ENCODE results near the gene SHISA9. TPM values are rescaled to one million over a fixed set of nuclear protein-coding genes. Genes with fewer than 3 reads are reported as not detected.
"Not testable (repeated sequence)": the region's sequence is repeated elsewhere in the genome, so short reads cannot be mapped to it uniquely, and the experiment has no call there.

The SHISA9 gene
- total and polyA plus RNA-seq, 5 donors from 2014 or later = not detected

GRCh38 chr16:12906765-12907516 lies 5.5 kb downstream of the SHISA9 start:
- Mint-ChIP-seq H3K4me3 (no peak overlapping the region), H3K4me1 (peaks cover 0 to 5% (median 0%) of the 10 kb centered on the region in 4 donors), H3K27ac (no peak overlapping the region), H3K27me3 (peaks cover 41% of the 10 kb centered on the region), H3K9me3 (peaks cover 0 to 3% (median 0%) of the 10 kb centered on the region in 7 donors), H3K36me3 (no peaks in the 10 kb centered on the region)
- DNase-seq (no peak), ATAC-seq (ENCODE audit: low read depth in 2 of 2) (no peak)
- Histone ChIP-seq H3K27ac (ENCODE audit: insufficient read depth, low read length, poor library complexity, severe bottlenecking) (no peak overlapping the region), H3K4me1 (ENCODE audit: control insufficient read depth, insufficient read depth, low read length, poor library complexity, severe bottlenecking) (peaks cover 5% of the 10 kb centered on the region), H3K36me3 (ENCODE audit: control insufficient read depth, insufficient read depth, low read length) (no peaks in the 10 kb centered on the region), H3K4me3 (ENCODE audit: low read depth, low read length) (no peak overlapping the region), H3K27me3 (ENCODE audit: control insufficient read depth, insufficient read depth, low read length) (peaks cover 2% of the 10 kb centered on the region), H3K9me3 (ENCODE audit: control insufficient read depth in 2 of 2, low read length in 2 of 2) (no peaks in the 10 kb centered on the region)

GRCh38 chr16:12907670-12908233 lies 6.4 kb downstream of the SHISA9 start:
- Mint-ChIP-seq H3K27ac (no peak overlapping the region), H3K36me3 (no peaks in the 10 kb centered on the region), H3K4me1 (peaks cover 0 to 1% (median 0%) of the 10 kb centered on the region in 4 donors), H3K4me3 (no peak overlapping the region), H3K9me3 (peaks cover 0 to 3% (median 0%) of the 10 kb centered on the region in 7 donors), H3K27me3 (peaks cover 41% of the 10 kb centered on the region)
- DNase-seq = peak in 1 of 3 donors; percentile 28
- Histone ChIP-seq H3K27ac (ENCODE audit: insufficient read depth, low read length, poor library complexity, severe bottlenecking) (no peak overlapping the region), H3K4me3 (ENCODE audit: low read depth, low read length) (no peak overlapping the region), H3K36me3 (ENCODE audit: control insufficient read depth, insufficient read depth, low read length) (no peaks in the 10 kb centered on the region), H3K9me3 (ENCODE audit: control insufficient read depth in 2 of 2, low read length in 2 of 2) (no peaks in the 10 kb centered on the region), H3K27me3 (ENCODE audit: control insufficient read depth, insufficient read depth, low read length) (peaks cover 2% of the 10 kb centered on the region), H3K4me1 (ENCODE audit: control insufficient read depth, insufficient read depth, low read length, poor library complexity, severe bottlenecking) (peaks cover 5% of the 10 kb centered on the region)
- ATAC-seq (ENCODE audit: low read depth in 2 of 2) = no peak

- ATAC-seq (ENCODE audit: low read depth in 2 of 2) (no peak), DNase-seq (no peak)
- H3K36me3 ChIP-seq (ENCODE audit: control insufficient read depth, insufficient read depth, low read length) = no peaks in the 10 kb centered on the region
- H3K27me3 ChIP-seq (ENCODE audit: control insufficient read depth, insufficient read depth, low read length) = peaks cover 2% of the 10 kb centered on the region
- H3K9me3 ChIP-seq (ENCODE audit: control insufficient read depth in 2 of 2, low read length in 2 of 2) = no peaks in the 10 kb centered on the region
- H3K4me1 Mint-ChIP-seq = no peaks in the 10 kb centered on the region
- no peak overlapping the region for H3K27ac ChIP-seq (ENCODE audit: insufficient read depth, low read length, poor library complexity, severe bottlenecking)
- no peaks in the 10 kb centered on the region for H3K36me3 Mint-ChIP-seq
- no peaks in the 10 kb centered on the region for H3K27me3 Mint-ChIP-seq
- H3K4me1 ChIP-seq (ENCODE audit: control insufficient read depth, insufficient read depth, low read length, poor library complexity, severe bottlenecking) = no peaks in the 10 kb centered on the region
- H3K4me3 ChIP-seq (ENCODE audit: low read depth, low read length) = no peak overlapping the region
- H3K27ac Mint-ChIP-seq = no peak overlapping the region
- H3K9me3 Mint-ChIP-seq = peaks cover 0 to 3% (median 0%) of the 10 kb centered on the region in 7 donors
- H3K4me3 Mint-ChIP-seq = no peak overlapping the region
These were observed 15.8 kb downstream of the SHISA9 start for GRCh38 chr16:12917246-12917645.

GRCh38 chr16:12917653-12918052 lies 16.3 kb downstream of the SHISA9 start:
- Histone ChIP-seq H3K27me3 (ENCODE audit: control insufficient read depth, insufficient read depth, low read length) (peaks cover 2% of the 10 kb centered on the region), H3K36me3 (ENCODE audit: control insufficient read depth, insufficient read depth, low read length) (no peaks in the 10 kb centered on the region), H3K4me3 (ENCODE audit: low read depth, low read length) (no peak overlapping the region), H3K9me3 (ENCODE audit: control insufficient read depth in 2 of 2, low read length in 2 of 2) (no peaks in the 10 kb centered on the region), H3K4me1 (ENCODE audit: control insufficient read depth, insufficient read depth, low read length, poor library complexity, severe bottlenecking) (no peaks in the 10 kb centered on the region), H3K27ac (ENCODE audit: insufficient read depth, low read length, poor library complexity, severe bottlenecking) (no peak overlapping the region)
- Mint-ChIP-seq H3K27ac (no peak overlapping the region), H3K36me3 (no peaks in the 10 kb centered on the region), H3K9me3 (peaks cover 0 to 3% (median 0%) of the 10 kb centered on the region in 7 donors), H3K4me3 (no peak overlapping the region), H3K27me3 (no peaks in the 10 kb centered on the region), H3K4me1 (no peaks in the 10 kb centered on the region)
- ATAC-seq (ENCODE audit: low read depth in 2 of 2) (no peak), DNase-seq (no peak)

GRCh38 chr16:12920739-12921138 lies 19.3 kb downstream of the SHISA9 start:
- Mint-ChIP-seq H3K9me3 (peaks cover 0 to 3% (median 0%) of the 10 kb centered on the region in 7 donors), H3K27ac (no peak overlapping the region), H3K4me1 (no peaks in the 10 kb centered on the region), H3K27me3 (peaks cover 4% of the 10 kb centered on the region), H3K36me3 (no peaks in the 10 kb centered on the region), H3K4me3 (no peak overlapping the region)
- Histone ChIP-seq H3K27ac (ENCODE audit: insufficient read depth, low read length, poor library complexity, severe bottlenecking) (no peak overlapping the region), H3K27me3 (ENCODE audit: control insufficient read depth, insufficient read depth, low read length) (peaks cover 6% of the 10 kb centered on the region), H3K9me3 (ENCODE audit: control insufficient read depth in 2 of 2, low read length in 2 of 2) (no peaks in the 10 kb centered on the region), H3K4me1 (ENCODE audit: control insufficient read depth, insufficient read depth, low read length, poor library complexity, severe bottlenecking) (no peaks in the 10 kb centered on the region), H3K36me3 (ENCODE audit: control insufficient read depth, insufficient read depth, low read length) (no peaks in the 10 kb centered on the region), H3K4me3 (ENCODE audit: low read depth, low read length) (no peak overlapping the region)
- ATAC-seq (ENCODE audit: low read depth in 2 of 2) (no peak), DNase-seq (no peak)

- H3K27me3 Mint-ChIP-seq; H3K9me3 ChIP-seq (ENCODE audit: control insufficient read depth in 2 of 2, low read length in 2 of 2); H3K36me3 Mint-ChIP-seq; ATAC-seq (ENCODE audit: low read depth in 2 of 2); H3K4me3 ChIP-seq (ENCODE audit: low read depth, low read length); H3K4me3 Mint-ChIP-seq; H3K4me1 ChIP-seq (ENCODE audit: control insufficient read depth, insufficient read depth, low read length, poor library complexity, severe bottlenecking); H3K9me3 Mint-ChIP-seq; DNase-seq; H3K27ac Mint-ChIP-seq; H3K36me3 ChIP-seq (ENCODE audit: control insufficient read depth, insufficient read depth, low read length); H3K27me3 ChIP-seq (ENCODE audit: control insufficient read depth, insufficient read depth, low read length); H3K4me1 Mint-ChIP-seq; H3K27ac ChIP-seq (ENCODE audit: insufficient read depth, low read length, poor library complexity, severe bottlenecking): not testable (repeated sequence)
These were observed 22.2 kb downstream of the SHISA9 start for GRCh38 chr16:12923640-12924039.

- ATAC-seq (ENCODE audit: low read depth in 2 of 2) (no peak), DNase-seq (no peak)
- Mint-ChIP-seq H3K27me3 (peaks cover 7% of the 10 kb centered on the region), H3K36me3 (no peaks in the 10 kb centered on the region), H3K27ac (no peak overlapping the region), H3K9me3 (peaks cover 0 to 5% (median 1%) of the 10 kb centered on the region in 7 donors), H3K4me3 (no peak overlapping the region), H3K4me1 (no peaks in the 10 kb centered on the region)
- no peak overlapping the region for H3K4me3 ChIP-seq (ENCODE audit: low read depth, low read length)
- H3K36me3 ChIP-seq (ENCODE audit: control insufficient read depth, insufficient read depth, low read length) = no peaks in the 10 kb centered on the region
- H3K27me3 ChIP-seq (ENCODE audit: control insufficient read depth, insufficient read depth, low read length) = peaks cover 3% of the 10 kb centered on the region
- H3K4me1 ChIP-seq (ENCODE audit: control insufficient read depth, insufficient read depth, low read length, poor library complexity, severe bottlenecking) = no peaks in the 10 kb centered on the region
- H3K9me3 ChIP-seq (ENCODE audit: control insufficient read depth in 2 of 2, low read length in 2 of 2) = no peaks in the 10 kb centered on the region
- no peak overlapping the region for H3K27ac ChIP-seq (ENCODE audit: insufficient read depth, low read length, poor library complexity, severe bottlenecking)
These were observed 23.8 kb downstream of the SHISA9 start for GRCh38 chr16:12925026-12925800.
